Stimulated activated CD8-positive, alpha-beta memory T cell treated with anti-CD3 and anti-CD28 coated beads, Interleukin-15, amount 100 ng/mL, for 4 hours (primary cell): ENCODE data around the gene SNX13.
"Not testable (repeated sequence)": the region's sequence is repeated elsewhere in the genome, so short reads cannot be mapped to it uniquely, and the experiment has no call there.

ENCODE experiments used
- DNase-seq, 2 donors: peaks; one replicate each; pipeline ENCODE4 v3.0.0-alpha.2; 2020; ENCODE audit warnings: low read depth in 2 of 2

Gene SNX13

GRCh38 chr7:17913250-17913649, 27.0 kb downstream of the SNX13 start:
- DNase-seq = no peak

- DNase-seq = no peak
Measured at GRCh38 chr7:17912536-17913235, 27.6 kb downstream of the SNX13 start.

- DNase-seq = no peak
Measured at GRCh38 chr7:17912050-17912449, 28.2 kb downstream of the SNX13 start.

GRCh38 chr7:17910377-17910776, 29.9 kb downstream of the SNX13 start:
- no peak for DNase-seq

GRCh38 chr7:17909310-17909709, 31.0 kb downstream of the SNX13 start:
- DNase-seq = not testable (repeated sequence)

GRCh38 chr7:17907014-17907413, 33.3 kb downstream of the SNX13 start:
- DNase-seq = no peak

GRCh38 chr7:17903337-17903736, 37.0 kb downstream of the SNX13 start:
- no peak for DNase-seq

- no peak for DNase-seq
Measured at GRCh38 chr7:17902599-17902998, 37.7 kb downstream of the SNX13 start.

- no peak for DNase-seq
Measured at GRCh38 chr7:17900464-17900863, 39.8 kb downstream of the SNX13 start.

GRCh38 chr7:17898111-17898510, 42.2 kb downstream of the SNX13 start:
- no peak for DNase-seq

- no peak for DNase-seq
Measured at GRCh38 chr7:17887286-17887685, 53.0 kb downstream of the SNX13 start.

GRCh38 chr7:17882685-17883084, 57.6 kb downstream of the SNX13 start:
- no peak for DNase-seq

GRCh38 chr7:17879075-17879661, 61.1 kb downstream of the SNX13 start:
- DNase-seq = no peak

- DNase-seq = no peak
Measured at GRCh38 chr7:17878627-17879026, 61.7 kb downstream of the SNX13 start.

- no peak for DNase-seq
Measured at GRCh38 chr7:17871815-17872533, 68.3 kb downstream of the SNX13 start.

GRCh38 chr7:17870406-17870805, 69.9 kb downstream of the SNX13 start:
- DNase-seq = no peak

GRCh38 chr7:17863809-17864143, 76.5 kb downstream of the SNX13 start:
- DNase-seq = no peak

GRCh38 chr7:17863095-17863808, 77.0 kb downstream of the SNX13 start:
- no peak for DNase-seq

- DNase-seq = no peak
Measured at GRCh38 chr7:17856251-17856650, 84.0 kb downstream of the SNX13 start.

- no peak for DNase-seq
Measured at GRCh38 chr7:17855202-17855601, 85.1 kb downstream of the SNX13 start.

GRCh38 chr7:17854261-17855047, 85.8 kb downstream of the SNX13 start:
- no peak for DNase-seq

- DNase-seq = no peak
Measured at GRCh38 chr7:17852361-17852760, 87.9 kb downstream of the SNX13 start.
